ENCODE measurements around the gene IPPK.
"Not testable (repeated sequence)": the region's sequence is repeated elsewhere in the genome, so short reads cannot be mapped to it uniquely, and the experiment has no call there.

IPPK gene

GRCh38 chr9:92635760-92636159 is 34.2 kb downstream of the IPPK start:
- DNase-seq, result no peak

GRCh38 chr9:92634712-92635605 is 35.0 kb downstream of the IPPK start:
- DNase-seq, result peak; percentile 54

GRCh38 chr9:92633614-92634278 is 36.2 kb downstream of the IPPK start:
- DNase-seq, result no peak

- no peak for DNase-seq
Measured at GRCh38 chr9:92632641-92633040, 37.3 kb downstream of the IPPK start.

- no peak for DNase-seq
Measured at GRCh38 chr9:92631452-92632343, 38.2 kb downstream of the IPPK start.

GRCh38 chr9:92627651-92628050 is 42.3 kb downstream of the IPPK start:
- no peak for DNase-seq

- DNase-seq, result no peak
Measured at GRCh38 chr9:92626484-92626883, 43.4 kb downstream of the IPPK start.

GRCh38 chr9:92623936-92624335 is 46.0 kb downstream of the IPPK start:
- DNase-seq, result not testable (repeated sequence)

GRCh38 chr9:92620845-92621244 is 49.1 kb downstream of the IPPK start:
- no peak for DNase-seq

- DNase-seq, result no peak
Measured at GRCh38 chr9:92619601-92620300, 50.2 kb downstream of the IPPK start.

GRCh38 chr9:92618633-92619225 is 51.2 kb downstream of the IPPK start:
- DNase-seq, result no peak

- no peak for DNase-seq
Measured at GRCh38 chr9:92617951-92618510, 51.9 kb downstream of the IPPK start.

GRCh38 chr9:92617195-92617813 is 52.6 kb downstream of the IPPK start:
- DNase-seq, result no peak

- DNase-seq, result no peak
Measured at GRCh38 chr9:92616655-92617111, 53.2 kb downstream of the IPPK start.

- DNase-seq, result no peak
Measured at GRCh38 chr9:92616199-92616641, 53.7 kb downstream of the IPPK start.

- DNase-seq, result no peak
Measured at GRCh38 chr9:92615790-92616189, 54.1 kb downstream of the IPPK start.

GRCh38 chr9:92614763-92615461 is 55.0 kb downstream of the IPPK start:
- DNase-seq, result no peak

- DNase-seq, result no peak
Measured at GRCh38 chr9:92614123-92614510, 55.8 kb downstream of the IPPK start.

- DNase-seq, result no peak
Measured at GRCh38 chr9:92613268-92614122, 56.4 kb downstream of the IPPK start.

GRCh38 chr9:92612816-92613215 is 57.1 kb downstream of the IPPK start:
- no peak for DNase-seq

All from inflammatory macrophage treated with lipopolysaccharide for 4 hours (primary cell).